GM12878 (cell line): ENCODE results near the gene HPD. TPM values are rescaled to one million over a fixed set of nuclear protein-coding genes. Genes with fewer than 3 reads are reported as not detected.

Source experiments
- ATAC-seq: fragments of 200-7000 bp; cut with Tn5 transposase; 3 replicates; pipeline ENCODE4 v1.9.1; 2020; ENCODE audit warnings: mild to moderate bottlenecking, moderate library complexity
- Bru-seq: library from RNA; stranded (reverse); fragments of 400-500 nt; gene quantifications from one replicate; lab custom pipeline; 2021; lab: Mats Ljungman, UMichigan
- BruChase-seq, 2 experiments: library from RNA; stranded (reverse); fragments of 400-500 nt; gene quantifications; one replicate each; lab custom pipeline; 2021; lab: Mats Ljungman, UMichigan
- BruUV-seq: library from RNA; stranded (reverse); fragments of 400-500 nt; replicated peaks from 2 replicates; lab custom pipeline; 2021; lab: Mats Ljungman, UMichigan
- CTCF ChIA-PET: fragments of 300-600 bp; sonication (Branson Sonifier 250); formaldehyde crosslinking; extraction: SDS; loops from one replicate; lab custom pipeline; 2021; ENCODE audit warnings: inconsistent platforms; lab: Yijun Ruan, JAX
- POLR2A ChIA-PET: fragments of 350-600 bp; formaldehyde crosslinking; extraction: SDS; loops from one replicate; lab custom pipeline; 2021; ENCODE audit warnings: inconsistent platforms; lab: Charles Lee
- RAD21 ChIA-PET: fragments of 300-600 bp; sonication (Branson Sonifier 250); formaldehyde crosslinking; loops from one replicate; lab custom pipeline; 2023; ENCODE audit warnings: antibody characterized with exemption; ENCODE audit not compliant: unreplicated experiment; lab: Charles Lee
- SMC1A ChIA-PET: fragments of 300-600 bp; sonication (Branson Sonifier 250); formaldehyde crosslinking; loops from one replicate; lab custom pipeline; 2023; ENCODE audit not compliant: unreplicated experiment, uncharacterized antibody; lab: Charles Lee
- DNase-seq: peaks from one replicate; pipeline ENCODE4 v3.0.0-alpha.2; 2011; ENCODE audit warnings: low read depth, low spot score
- FAIRE-seq: peaks from 3 replicates; lab custom pipeline; 2011; peaks lifted over from hg19 to GRCh38; lab: Jason Lieb, UNC
- H2AFZ ChIP-seq: 2 replicates; pipeline ENCODE4 v1.6.0; 2011; ENCODE audit warnings: low read depth, low read length, control low read depth; ENCODE audit not compliant: control insufficient read depth
- H3K27ac ChIP-seq: 2 replicates; pipeline ENCODE4 v1.5.1; 2011; ENCODE audit warnings: control low read depth; ENCODE audit not compliant: control insufficient read depth, insufficient read depth
- H3K27me3 ChIP-seq, 2 experiments: replicated peaks in 1 of 2; 2 replicates each; pipeline versions ENCODE4 v1.6.0 to v1.6.1; 2011; ENCODE audit warnings: low read length in 1 of 2; ENCODE audit not compliant: control insufficient read depth in 2 of 2, insufficient read depth in 2 of 2
- H3K36me3 ChIP-seq, 2 experiments: 2 replicates each; pipeline ENCODE4 v1.5.1; 2011; ENCODE audit warnings: low read length in 1 of 2; ENCODE audit not compliant: control insufficient read depth in 2 of 2, insufficient read depth in 2 of 2
- H3K4me1 ChIP-seq: 2 replicates; pipeline ENCODE4 v1.6.1; 2011; ENCODE audit warnings: mild to moderate bottlenecking, low read length, moderate library complexity, mixed read lengths; ENCODE audit not compliant: control insufficient read depth, insufficient read depth
- H3K4me2 ChIP-seq: 2 replicates; pipeline ENCODE4 v1.6.0; 2011; ENCODE audit warnings: control low read depth; ENCODE audit not compliant: control insufficient read depth, insufficient read depth
- H3K4me3 ChIP-seq: fragments of 200-600 bp; sonication (generic); 2 replicates; pipeline ENCODE4 v1.5.1; 2016
- H3K79me2 ChIP-seq: 2 replicates; pipeline ENCODE4 v1.6.0; 2011; ENCODE audit warnings: low read length; ENCODE audit not compliant: control insufficient read depth, insufficient read depth
- H3K9ac ChIP-seq: 2 replicates; pipeline ENCODE4 v1.8.0; 2011; ENCODE audit warnings: low read length, control low read depth, mixed read lengths; ENCODE audit not compliant: control insufficient read depth, insufficient read depth
- H3K9me3 ChIP-seq: replicated peaks from 3 replicates; pipeline ENCODE4 v1.5.1; 2011; ENCODE audit warnings: mild to moderate bottlenecking, low read length; ENCODE audit not compliant: control insufficient read depth, insufficient read depth
- H4K20me1 ChIP-seq: 2 replicates; pipeline ENCODE4 v1.6.0; 2011; ENCODE audit not compliant: control insufficient read depth, insufficient read depth
- CBFB ChIP-seq: IDR thresholded peaks from 2 replicates; pipeline ENCODE4 v1.6.1; 2016; ENCODE audit warnings: antibody characterized with exemption, low read depth
- CREM ChIP-seq: IDR thresholded peaks from 2 replicates; pipeline ENCODE4 v1.6.1; 2014; ENCODE audit warnings: antibody characterized with exemption, low read depth
- WGBS: methylation state at CpG from one replicate; pipeline ENCODE4 v1.1.6; 2016; ENCODE audit warnings: low lambda C conversion rate; ENCODE audit not compliant: insufficient replicate concordance, insufficient coverage; ENCODE audit errors: missing lambda C conversion rate; 5-methylcytosine and 5-hydroxymethylcytosine counted together
- in situ Hi-C: fragments of 300-500 bp; cut with MboI; formaldehyde crosslinking; loops from 9 replicates; pipeline ENCODE4 v1.14.3; 2018; ENCODE audit warnings: mixed read lengths
- intact Hi-C: fragments of 100-400 bp; cut with micrococcal nuclease; formaldehyde crosslinking; loops from one replicate; pipeline ENCODE4 v1.14.2; 2022; ENCODE audit not compliant: unreplicated experiment
- long read RNA-seq, 2 experiments: library from polyadenylated mRNA; unstranded; transcript quantifications; one replicate each; pipeline ENCODE4 v2.0.0, GENCODE V29; 2019 to 2020
- polyA minus RNA-seq, 3 experiments: library from RNA; depleted of rRNA, polyadenylated mRNA; stranded (reverse); fragments of >200 nt; gene quantifications; 2 replicates each; pipeline ENCODE4 v1.2.3, GENCODE V29; 2011
- polyA plus RNA-seq, 11 experiments: library from polyadenylated mRNA; depleted of rRNA in 4 of 11; unstranded in 6 of 11; stranded (reverse) in 5 of 11; fragments of >200 nt; fragmentation: Nextera tagmentation in 4 of 11; fragmentation: Illumina TruSeq in 1 of 11; extraction: Ambion mirVana in 4 of 11; extraction: Trizol in 1 of 11; gene quantifications; 1 replicate in 1 of 11; 2 replicates in 10 of 11; pipeline versions ENCODE4 v1.2.1 to v1.2.3, GENCODE V29; 2011 to 2016; ENCODE audit warnings: inconsistent platforms in 2 of 11, missing spikeins in 2 of 11, low read depth in 1 of 11
- total RNA-seq, 4 experiments: library from RNA; depleted of rRNA in 3 of 4; stranded (reverse); fragments of >200 nt in 3 of 4; fragmentation: Illumina TruSeq in 1 of 4; extraction: Trizol in 1 of 4; gene quantifications; 2 replicates each; pipeline versions ENCODE4 v1.2.1 to v1.2.3, GENCODE V29; 2013 to 2021
- TF ChIP-seq, protein P1 (sequence below): IDR thresholded peaks from 2 replicates; pipeline ENCODE4 v1.6.1; 2011; ENCODE audit warnings: borderline replicate concordance, low read depth, mild to moderate bottlenecking, moderate library complexity, mixed read lengths, low read length; ENCODE audit not compliant: insufficient read depth; ENCODE audit errors: extremely low read length

HPD gene
- total RNA-seq (2013; cell fraction: nucleolus; rRNA removed), result not detected in 2 replicates
- not detected in 2 replicates for total RNA-seq (2014; rRNA removed)
- total RNA-seq (2014; rRNA removed; fragmentation: Illumina TruSeq; extraction: Trizol), result not detected in 2 replicates
- 0.13 and 0.28 TPM in 2 replicates for total RNA-seq (2021)
- not detected for polyA plus RNA-seq (2011; ENCODE audit: low read depth)
- polyA plus RNA-seq (2011; rRNA removed), result not detected in 2 replicates
- not detected in 2 replicates for polyA plus RNA-seq (2011; cell fraction: cytosol; rRNA removed)
- not detected in 2 replicates for polyA plus RNA-seq (2011; cell fraction: nucleus; rRNA removed)
- polyA plus RNA-seq (2012), result 0.15 TPM in 1 of 2 replicates, not detected in the other
- not detected in 2 replicates for polyA plus RNA-seq (2014; fragmentation: Illumina TruSeq; extraction: Trizol)
- polyA plus RNA-seq (2014; fragmentation: Nextera tagmentation; extraction: Ambion mirVana), result under 1 TPM in 1 of 2 experiments, not detected in 1; 0.04 TPM
- polyA plus RNA-seq (2014; rRNA removed), result 0.15 and 0.69 TPM in 2 replicates
- polyA plus RNA-seq (2016; fragmentation: Nextera tagmentation; extraction: Ambion mirVana), result not detected
- polyA minus RNA-seq (2011; rRNA and poly(A)+ RNA removed), result not detected in 2 replicates
- polyA minus RNA-seq (2011; cell fraction: cytosol; rRNA and poly(A)+ RNA removed), result not detected in 2 replicates
- not detected in 2 replicates for polyA minus RNA-seq (2011; cell fraction: nucleus; rRNA and poly(A)+ RNA removed)
- percentile 9 among the genes with signal in this experiment for Bru-seq, nascent RNA
- not detected for BruChase-seq, experiment 1, labeled RNA remaining after a 6-hour chase
- not detected for BruChase-seq, experiment 2, labeled RNA remaining after a 2-hour chase
- long read RNA-seq, experiment 1, result 0 reads
- long read RNA-seq, experiment 2, result 0 reads

DNA sequence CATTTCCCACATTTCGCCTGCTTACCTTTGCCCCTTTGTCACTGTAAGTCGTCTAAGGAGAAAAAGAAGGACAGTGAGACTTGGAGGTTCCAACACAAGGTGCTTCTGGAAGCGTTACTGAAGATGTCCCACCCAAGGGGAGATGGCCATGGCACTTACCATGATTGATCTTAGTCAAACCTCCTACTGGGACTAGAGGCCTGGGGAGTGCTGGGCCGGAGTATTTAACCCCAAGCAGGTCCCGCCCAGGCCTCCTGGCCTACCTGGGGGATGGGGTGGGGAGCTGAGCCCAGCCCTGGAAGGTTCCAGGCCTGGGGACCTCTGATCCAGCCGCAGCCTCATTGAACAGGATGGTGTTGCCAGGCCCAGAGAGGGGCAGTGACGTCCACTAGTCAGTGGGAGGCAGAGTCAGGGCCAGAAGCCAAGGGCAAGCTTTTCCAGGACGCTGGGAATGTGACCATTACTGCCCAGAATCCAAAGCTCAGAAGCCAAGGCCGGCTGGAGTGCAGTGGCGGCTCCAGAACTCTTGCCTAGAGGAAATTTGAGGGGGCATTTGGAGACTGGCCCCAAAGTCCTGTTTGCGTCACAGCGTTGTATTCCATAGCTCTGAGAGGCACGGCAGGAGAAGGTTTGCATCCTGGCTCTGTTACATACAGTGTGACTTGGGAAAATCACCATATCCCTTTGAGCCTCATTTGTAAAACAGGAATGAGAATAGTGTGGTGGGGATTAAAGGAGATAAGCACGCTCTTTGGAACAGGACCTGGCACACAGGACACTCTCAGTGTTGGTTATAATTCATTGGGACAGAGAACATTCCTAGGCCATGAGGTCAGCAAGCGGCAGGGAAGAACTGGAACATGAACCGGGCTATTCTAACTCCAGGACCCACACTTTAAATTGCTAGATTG, at the start of gene HPD:
TSS of gene HPD (minus strand) at position 198 of the 911 bp plus-strand sequence. CDS start at position 162, 36 bp downstream.
- intact Hi-C loops, result no loop called here
- H3K4me3 ChIP-seq, result no peak within 1 kb of the TSS
- no peak within 1 kb of the TSS for H2AFZ ChIP-seq

DNA sequence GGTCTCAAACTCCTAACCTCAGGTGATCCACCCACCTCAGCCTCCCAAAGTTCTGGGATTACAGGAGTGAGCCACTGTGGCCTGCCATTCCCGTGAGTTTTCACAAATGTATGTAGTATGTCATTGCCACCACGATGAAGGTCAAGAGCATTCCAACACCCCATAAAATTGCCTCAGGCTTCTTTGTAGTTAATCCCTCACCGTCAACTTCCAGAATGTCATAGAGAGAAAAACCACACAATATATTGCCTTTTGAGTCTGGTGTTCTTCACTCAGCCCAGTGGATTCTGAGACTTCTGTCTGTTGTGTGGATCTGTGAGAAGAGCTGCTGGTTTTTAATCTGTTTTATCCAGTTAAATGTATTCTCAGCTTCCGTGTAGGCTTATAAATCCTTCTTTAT, 47.1 kb upstream of the HPD start:
- Histone ChIP-seq H2AFZ (no peak overlapping the region), H4K20me1 (no peaks in the 10 kb centered on the region; the same call in 1 of the 2 replicates), H3K4me1 (no peaks in the 10 kb centered on the region), H3K4me3 (no peak overlapping the region), H3K36me3 (peaks cover 10 to 16% of the 10 kb centered on the region in 2 experiments), H3K27me3 (no peaks in the 10 kb centered on the region), H3K4me2 (no peak overlapping the region), H3K9me3 (no peaks in the 10 kb centered on the region; the same call in 2 of the 3 replicates), H3K9ac (no peak overlapping the region), H3K27ac (no peak overlapping the region)
- ChIA-PET POLR2A (no interaction called here), CTCF (interaction anchor here (0.8 to 1.7 kb wide), 2 partner anchors 11 to 112 kb away, joined by 3 read pairs; partner anchors contain the start of gene RHOF), RAD21 (no interaction called here), SMC1A (interaction anchor here (0.7 kb wide), 1 partner anchor 375 kb away, joined by 3 read pairs; no protein-coding TSS in a partner anchor)
- in situ Hi-C loops, result no loop called here
- 96% methylated on average over 4 of the region's 4 CpGs for WGBS
- intact Hi-C loops, result no loop called here
- FAIRE-seq (no peak), DNase-seq (no peak), ATAC-seq (no peak)
- no TSS peak for BruUV-seq
- TF ChIP-seq CBFB, result no peak
- TF ChIP-seq, protein P1, sequence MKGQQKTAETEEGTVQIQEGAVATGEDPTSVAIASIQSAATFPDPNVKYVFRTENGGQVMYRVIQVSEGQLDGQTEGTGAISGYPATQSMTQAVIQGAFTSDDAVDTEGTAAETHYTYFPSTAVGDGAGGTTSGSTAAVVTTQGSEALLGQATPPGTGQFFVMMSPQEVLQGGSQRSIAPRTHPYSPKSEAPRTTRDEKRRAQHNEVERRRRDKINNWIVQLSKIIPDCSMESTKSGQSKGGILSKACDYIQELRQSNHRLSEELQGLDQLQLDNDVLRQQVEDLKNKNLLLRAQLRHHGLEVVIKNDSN, result no peak
- TF ChIP-seq, all 136 proteins: peak for 0
- no peaks in the 10 kb centered on the region for H3K79me2 ChIP-seq

More for the DNA sequence above, at the start of gene HPD:
- Histone ChIP-seq H3K4me2 (no peak within 1 kb of the TSS), H3K9me3 (no peaks in the 10 kb centered on the region), H3K4me1 (no peaks in the 10 kb centered on the region), H3K79me2 (no peaks in the 10 kb centered on the region), H3K9ac (no peak within 1 kb of the TSS), H3K27me3 (no peaks in the 10 kb centered on the region; a peak in 1 of 4 replicates), H3K27ac (no peak within 1 kb of the TSS), H3K36me3 (no peaks in the 10 kb centered on the region), H4K20me1 (no peaks in the 10 kb centered on the region)
- ATAC-seq (no peak), DNase-seq (no peak), FAIRE-seq (no peak)
- SMC1A ChIA-PET, result no interaction called here
- TF ChIP-seq CREM, result no peak
- POLR2A ChIA-PET, result no interaction called here
- RAD21 ChIA-PET, result no interaction called here
- no TSS peak for BruUV-seq
- in situ Hi-C loops, result no loop called here
- CTCF ChIA-PET, result no interaction called here
- WGBS, result 51% methylated on average over 16 of the region's 16 CpGs
